Germinal center (tissue), 1 donor: ENCODE data around the gene MEIOSIN.
"Not testable (repeated sequence)": the region's sequence is repeated elsewhere in the genome, so short reads cannot be mapped to it uniquely, and the experiment has no call there.

Source experiments
- DNase-seq: peaks from one replicate; pipeline ENCODE4 v3.0.0; 2012; ENCODE audit warnings: mixed read lengths, low spot score

Gene MEIOSIN

DNA sequence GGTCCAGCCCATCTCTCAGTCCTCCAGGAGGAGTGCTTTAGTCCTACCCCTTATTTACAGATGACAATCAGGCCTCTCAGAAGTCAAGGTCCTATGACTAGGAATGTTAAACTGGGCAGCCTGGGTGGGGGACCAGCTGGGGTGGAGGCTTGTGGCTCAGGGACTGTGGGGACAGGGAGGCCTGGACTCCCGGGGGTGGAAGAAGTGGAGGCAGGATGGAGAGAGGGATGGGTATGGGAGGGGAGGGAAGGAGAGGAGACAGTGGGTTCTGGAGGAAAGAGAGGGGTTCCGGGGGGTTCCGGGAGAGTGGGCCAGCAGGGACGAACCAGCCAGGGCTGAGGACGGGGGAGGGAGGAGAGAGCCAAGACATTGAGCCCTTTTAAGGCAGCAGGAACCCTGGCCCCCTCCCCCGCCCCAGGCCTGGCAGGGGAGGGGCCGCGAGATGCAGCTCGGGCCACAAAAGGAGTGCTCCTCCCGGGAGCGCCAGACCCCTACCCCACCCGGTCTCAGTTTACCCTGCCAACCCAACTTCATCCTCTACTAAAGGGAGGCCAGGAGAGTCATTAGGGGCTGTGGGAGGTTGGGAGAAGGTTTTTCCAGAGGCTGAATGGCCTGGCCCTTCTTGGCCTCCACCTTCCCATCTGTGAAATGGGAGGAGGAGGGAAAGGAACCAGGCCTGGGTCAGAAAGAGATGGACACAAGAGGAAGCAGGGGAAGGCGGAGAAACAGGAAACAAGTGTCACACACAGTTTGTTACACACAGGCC is 47.4 kb downstream of the MEIOSIN start:
- DNase-seq: no peak

GRCh38 chr19:45781214-45782161 is 48.2 kb downstream of the MEIOSIN start:
- no peak for DNase-seq

GRCh38 chr19:45782162-45782691 is 49.0 kb downstream of the MEIOSIN start, which contains the start of gene DMPK:
Gene DMPK (minus strand): TSS chr19:45782490. CDS start chr19:45782352, 138 bp downstream.
- DNase-seq: no peak

DNA sequence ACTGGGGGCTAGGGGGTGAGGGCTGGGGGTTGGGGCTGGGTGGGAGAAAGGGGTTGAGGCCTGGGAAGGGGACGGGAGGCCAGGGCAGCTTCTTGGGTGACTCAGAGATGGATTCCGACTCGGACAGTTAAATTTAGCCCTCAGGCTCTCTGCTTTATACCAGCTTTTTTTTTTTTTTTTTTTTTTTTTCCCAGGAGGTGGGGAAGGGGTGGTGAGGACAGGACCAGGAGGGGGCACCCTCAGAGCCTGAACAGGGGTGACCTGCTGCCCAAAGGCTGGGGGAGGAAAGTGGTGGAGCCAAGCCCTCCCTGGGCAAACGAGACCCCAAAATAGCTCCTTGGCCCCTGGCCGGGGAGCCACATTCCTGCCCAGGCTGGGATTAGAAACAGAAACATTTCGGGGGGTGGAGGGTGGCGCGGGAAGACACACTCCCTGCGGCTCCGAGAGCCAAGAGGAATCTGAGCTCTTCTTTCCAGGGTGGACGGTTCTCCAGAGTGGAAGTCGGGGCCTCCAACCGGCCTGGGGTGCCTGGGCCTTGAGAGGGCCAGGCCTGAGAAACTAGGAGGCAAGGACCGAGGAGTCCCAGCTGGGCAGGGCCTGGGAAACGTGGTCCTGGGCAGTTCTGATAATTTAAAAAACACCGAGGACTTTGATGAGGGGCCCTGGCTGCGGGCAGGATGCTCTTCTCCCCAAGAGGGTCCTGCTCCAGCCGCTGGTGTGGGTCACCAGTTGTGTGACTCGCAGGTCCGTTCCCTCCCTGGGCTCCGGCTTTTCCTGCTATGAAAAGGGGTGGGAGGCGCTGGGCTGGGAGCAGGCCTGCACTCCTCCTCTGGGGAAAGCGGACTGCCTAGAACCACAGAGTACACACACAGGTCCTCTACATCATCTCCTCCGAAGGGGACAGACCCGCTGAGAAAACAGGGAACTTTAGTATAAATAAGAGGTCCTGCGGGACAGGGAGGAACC is 49.9 kb downstream of the MEIOSIN start:
- DNase-seq: no peak

DNA sequence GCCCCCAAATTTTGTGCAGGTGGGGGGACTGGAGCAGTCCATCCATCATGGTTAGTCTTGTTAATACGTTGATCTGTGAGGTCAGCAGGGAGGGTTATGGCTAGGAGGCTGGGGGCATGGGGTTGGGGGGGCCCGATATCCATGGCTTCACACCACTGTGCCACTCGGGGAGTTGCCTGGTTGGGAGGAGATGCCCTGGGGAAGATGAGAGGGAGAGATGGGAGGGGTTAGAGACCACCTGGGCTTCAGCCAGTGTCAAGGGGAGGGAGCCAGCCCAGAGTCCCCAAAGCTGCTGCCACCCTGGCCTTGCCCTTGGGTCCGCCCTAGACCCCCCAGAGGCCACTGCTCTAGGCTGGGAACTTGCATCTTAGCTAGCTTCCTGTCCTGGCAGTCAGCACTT is 50.9 kb downstream of the MEIOSIN start:
- DNase-seq: no peak

GRCh38 chr19:45785097-45785496 is 51.9 kb downstream of the MEIOSIN start:
- no peak for DNase-seq

DNA sequence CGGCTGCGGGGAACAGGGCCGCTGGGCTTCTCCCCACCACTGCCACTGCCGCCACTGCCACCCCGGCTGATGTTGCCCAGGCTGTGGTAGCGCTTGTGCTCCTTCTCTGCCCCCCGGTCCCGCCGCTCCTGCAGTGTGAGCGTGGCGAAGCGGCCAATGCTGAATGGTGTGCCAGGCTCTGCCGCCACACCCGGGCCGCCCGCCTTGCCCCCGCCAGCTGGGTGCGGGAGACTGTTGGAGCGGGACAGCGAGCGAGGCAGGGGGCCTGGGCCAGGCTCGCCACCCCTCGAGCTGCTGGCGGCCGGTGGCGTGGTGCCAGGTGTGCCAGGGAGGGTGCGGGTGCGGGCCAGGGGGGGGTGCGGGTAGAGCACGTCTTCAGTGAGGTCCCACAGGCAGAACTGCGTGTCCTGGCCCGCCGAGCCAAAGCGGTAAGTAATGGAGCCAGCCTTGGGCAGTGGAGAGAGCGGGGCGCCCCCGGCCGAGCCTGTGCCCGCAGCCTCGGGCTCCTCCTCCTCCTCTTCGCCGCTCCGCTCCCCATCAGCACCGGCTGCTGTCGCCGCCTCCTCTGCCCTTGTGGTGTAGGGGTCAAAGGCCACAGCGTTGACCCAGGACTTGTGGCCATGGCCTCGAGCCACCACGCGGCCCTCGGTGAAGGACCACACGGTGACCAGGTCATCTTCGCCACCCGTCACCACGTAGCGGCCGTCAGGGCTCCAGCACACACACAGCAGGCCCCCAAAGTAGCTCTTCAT is 52.7 kb downstream of the MEIOSIN start:
- DNase-seq: no peak

DNA sequence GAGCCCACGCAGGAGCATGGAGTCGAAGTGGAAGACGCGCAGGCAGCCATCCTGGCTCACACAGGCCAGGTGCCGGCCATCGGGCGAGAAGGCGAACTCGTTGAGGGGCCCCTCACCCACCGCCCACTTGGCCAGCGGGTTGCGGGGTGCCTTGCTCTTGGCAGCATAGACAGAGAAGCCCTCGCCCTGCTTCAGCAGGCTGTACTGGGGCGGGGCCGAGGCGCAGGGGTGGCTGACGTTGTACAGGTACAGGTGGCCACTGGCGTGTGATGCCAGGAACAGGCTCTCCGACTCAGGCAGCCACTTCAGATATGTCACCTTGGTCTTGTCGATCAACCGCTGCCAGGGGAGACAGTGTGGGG is 53.3 kb downstream of the MEIOSIN start:
- no peak for DNase-seq

DNA sequence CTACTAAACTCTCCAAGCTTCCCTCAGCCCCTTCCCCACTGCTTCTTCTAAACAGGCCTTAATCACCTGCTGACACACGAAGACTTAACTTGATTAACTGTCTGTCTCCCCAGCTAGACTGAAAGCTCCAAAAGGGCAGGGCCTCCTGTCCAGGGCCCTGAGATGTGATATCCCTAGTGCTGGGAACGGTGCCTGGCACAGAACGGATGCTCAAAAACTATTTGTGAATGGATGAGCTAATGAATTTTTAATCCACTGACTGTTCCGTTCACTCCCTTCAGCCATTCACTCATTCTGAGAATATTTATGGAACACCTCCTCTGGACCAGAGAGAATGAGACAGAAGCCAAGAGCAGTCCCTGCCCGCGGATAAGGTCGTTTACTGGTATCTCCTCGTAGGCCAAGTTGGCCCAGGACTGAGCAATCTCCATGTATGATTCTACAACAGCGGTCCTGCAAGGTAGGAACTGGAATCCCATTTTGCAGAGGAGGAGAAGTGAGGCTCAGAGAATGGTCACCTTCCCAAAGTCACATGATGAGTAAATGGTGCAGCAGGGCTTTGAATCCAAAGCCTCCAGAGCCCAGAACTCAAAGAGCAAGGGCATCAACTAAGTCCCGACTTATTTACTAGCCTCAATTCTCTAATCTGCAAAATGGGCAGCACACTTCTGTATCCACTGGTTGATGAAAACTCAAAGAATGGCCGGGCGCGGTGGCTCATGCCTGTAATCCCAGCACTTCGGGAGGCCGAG is 56.0 kb downstream of the MEIOSIN start:
- DNase-seq: no peak

DNA sequence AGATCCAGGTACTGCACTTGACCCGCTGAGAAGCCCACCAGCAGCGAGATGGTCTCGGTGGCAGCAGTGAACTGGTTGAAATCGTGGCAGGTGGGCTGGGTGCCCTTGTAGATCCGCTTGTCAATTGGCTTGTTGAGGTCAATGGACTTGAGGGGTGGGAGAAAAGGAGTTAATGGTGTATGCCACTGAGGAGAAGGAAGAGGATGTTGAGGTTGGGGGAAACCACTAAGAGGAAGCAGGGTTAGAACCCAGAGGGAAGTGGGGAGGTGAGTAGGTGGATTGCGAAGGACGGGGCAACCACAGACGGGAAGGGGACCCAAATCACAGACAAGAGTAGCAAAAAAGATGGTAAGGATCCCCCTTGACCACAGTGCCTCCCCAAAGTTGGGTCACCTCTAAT is 57.7 kb downstream of the MEIOSIN start:
- DNase-seq: no peak

GRCh38 chr19:45791744-45792469 is 58.7 kb downstream of the MEIOSIN start:
- DNase-seq: no peak

DNA sequence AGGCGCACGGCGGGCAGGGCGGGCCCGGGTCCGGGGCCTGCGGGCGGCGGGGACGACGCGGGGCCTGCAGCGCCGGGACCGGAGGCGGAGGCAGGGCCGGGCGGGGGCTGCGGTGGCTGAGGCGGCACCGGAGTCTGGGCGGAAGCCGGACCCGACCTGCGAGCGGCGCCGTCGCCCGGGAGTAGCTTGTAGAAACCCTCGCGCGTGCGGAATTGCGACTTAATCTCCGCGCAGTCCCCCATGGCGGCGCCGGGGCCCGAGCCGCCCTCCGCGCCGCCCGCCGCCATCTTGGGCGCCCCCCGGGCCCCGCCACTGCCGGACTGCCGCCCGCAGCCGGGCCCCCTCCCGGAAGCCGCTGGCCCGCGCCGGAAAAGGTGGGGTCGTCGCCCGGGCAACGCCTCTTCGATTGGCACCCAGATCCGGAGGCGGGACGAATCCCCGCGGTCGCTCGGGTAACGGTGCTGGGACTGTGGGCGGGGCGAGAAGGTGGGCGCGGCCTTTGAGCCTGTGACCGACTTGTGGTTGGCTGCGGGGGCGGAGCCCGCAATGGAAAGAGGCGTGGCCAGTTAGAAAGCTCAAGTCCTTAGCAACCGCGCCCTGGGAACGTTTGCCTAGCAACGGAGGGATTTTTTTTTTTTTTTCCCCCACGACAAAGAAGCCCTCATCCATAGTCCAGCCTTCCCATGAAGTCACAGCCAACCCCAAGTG is 59.4 kb downstream of the MEIOSIN start, which contains the start of gene DMWD:
TSS of gene DMWD (minus strand) at position 376 of the 708 bp plus-strand sequence. CDS start at position 287, 89 bp downstream.
- peak; percentile 96 for DNase-seq

- DNase-seq: no peak
These were observed 59.9 kb downstream of the MEIOSIN start for GRCh38 chr19:45793178-45793564.

GRCh38 chr19:45793876-45794275 is 60.6 kb downstream of the MEIOSIN start:
- DNase-seq: no peak

- no peak for DNase-seq
These were observed 61.4 kb downstream of the MEIOSIN start for GRCh38 chr19:45794627-45795026.

DNA sequence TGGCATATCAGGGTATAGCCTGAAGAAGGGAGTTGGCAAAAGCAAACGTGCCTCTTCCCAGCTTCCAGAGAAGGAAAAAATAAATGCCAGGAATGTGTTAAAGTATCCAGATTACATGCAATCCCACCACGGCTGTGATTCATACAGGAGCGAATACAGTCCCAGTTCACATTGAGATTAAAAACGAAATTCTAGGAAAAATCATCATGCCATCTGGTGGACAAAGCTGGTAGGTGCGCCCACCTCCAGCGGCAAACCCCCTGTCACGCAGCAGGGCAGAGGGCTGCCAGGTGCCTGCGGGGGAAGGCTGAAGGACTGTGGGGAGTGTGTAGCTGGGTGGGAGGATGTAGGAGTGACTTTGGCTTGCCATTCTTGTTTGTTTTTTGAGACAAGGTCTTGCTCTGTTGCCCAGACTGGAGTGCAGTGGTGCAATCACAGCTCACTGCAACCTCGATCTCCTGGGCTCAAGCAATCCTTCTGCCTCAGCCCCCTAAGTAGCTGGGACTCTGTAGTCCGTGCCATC is 65.8 kb downstream of the MEIOSIN start:
- DNase-seq: peak; percentile 85

GRCh38 chr19:45799541-45799940 is 66.3 kb downstream of the MEIOSIN start:
- not testable (repeated sequence) for DNase-seq

DNA sequence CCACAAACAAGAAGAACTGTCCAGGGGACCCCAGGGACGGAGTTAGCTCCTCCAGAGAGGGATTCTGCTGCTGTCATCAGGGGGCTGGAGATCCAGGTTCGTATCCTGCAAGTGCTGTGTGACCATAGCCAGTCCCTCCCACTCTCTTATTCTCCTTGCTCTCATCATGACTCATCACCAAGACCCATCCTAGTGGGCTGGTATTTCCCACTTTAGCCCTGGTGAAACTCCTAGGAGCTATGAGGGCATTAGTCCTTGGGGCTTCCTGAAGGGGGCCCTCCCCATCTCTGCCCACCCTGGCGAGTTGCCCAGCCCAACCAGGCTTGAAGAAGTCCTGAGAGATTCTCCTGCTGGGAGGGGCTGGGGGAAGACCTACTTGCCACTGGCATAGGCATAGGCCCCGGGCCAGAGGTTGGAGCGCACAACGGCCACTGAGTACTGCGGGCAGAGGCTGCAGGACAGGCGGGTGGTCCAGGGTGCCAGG is 66.9 kb downstream of the MEIOSIN start:
- DNase-seq: no peak
